Liver (tissue), 9 donors: Measurements from ENCODE around the gene KIAA1217. TPM values are rescaled to one million over a fixed set of nuclear protein-coding genes. Genes with fewer than 3 reads are reported as not detected.

Experiments
- DNase-seq: peaks from one replicate; pipeline ENCODE4 v3.0.0-alpha.2; 2017; ENCODE audit warnings: low spot score
- H3K27ac ChIP-seq, 2 donors: one replicate each; pipeline ENCODE4 v1.7.0; 2013; ENCODE audit warnings: inconsistent platforms in 2 of 2, low read length in 2 of 2, control low read depth in 1 of 2, low read depth in 1 of 2, mild to moderate bottlenecking in 1 of 2
- H3K27me3 ChIP-seq, 4 donors: one replicate each; pipeline versions ENCODE4 v1.6.1 to v1.7.0; 2013; ENCODE audit warnings: low read length in 3 of 4, inconsistent platforms in 1 of 4, mild to moderate bottlenecking in 1 of 4, moderate library complexity in 1 of 4; ENCODE audit not compliant: control insufficient read depth in 4 of 4, insufficient read depth in 4 of 4
- H3K36me3 ChIP-seq, 4 donors: one replicate each; pipeline versions ENCODE4 v1.6.1 to v1.7.0; 2013; ENCODE audit warnings: low read length in 3 of 4, mild to moderate bottlenecking in 3 of 4, low read depth in 1 of 4, moderate library complexity in 1 of 4; ENCODE audit not compliant: control insufficient read depth in 4 of 4, insufficient read depth in 3 of 4
- H3K4me1 ChIP-seq, 4 donors: one replicate each; pipeline versions ENCODE4 v1.6.1 to v1.7.0; 2013; ENCODE audit warnings: low read length in 3 of 4, mild to moderate bottlenecking in 3 of 4, moderate library complexity in 1 of 4; ENCODE audit not compliant: control insufficient read depth in 4 of 4, insufficient read depth in 4 of 4
- H3K4me3 ChIP-seq, 3 donors: one replicate each; pipeline versions ENCODE4 v1.6.1 to v1.7.0; 2013; ENCODE audit warnings: low read length in 3 of 3, control low read depth in 1 of 3, low read depth in 1 of 3, mild to moderate bottlenecking in 1 of 3
- H3K9ac ChIP-seq, 2 donors: one replicate each; pipeline ENCODE4 v1.7.0; 2013; ENCODE audit warnings: low read length in 2 of 2, mild to moderate bottlenecking in 2 of 2, moderate library complexity in 2 of 2, control low read depth in 1 of 2, low read depth in 1 of 2
- H3K9me3 ChIP-seq, 4 donors: one replicate each; pipeline versions ENCODE4 v1.6.1 to v1.7.0; 2013; ENCODE audit warnings: low read length in 3 of 4; ENCODE audit not compliant: control insufficient read depth in 4 of 4
- ATF3 ChIP-seq: IDR thresholded peaks from 2 replicates; pipeline ENCODE4 v1.6.1; 2016; ENCODE audit warnings: antibody characterized with exemption
- EGR1 ChIP-seq, 2 donors: IDR thresholded peaks; 2 replicates each; pipeline ENCODE4 v1.6.1; 2016 to 2018; ENCODE audit warnings: antibody characterized with exemption in 2 of 2, low read depth in 2 of 2
- FOXA1 ChIP-seq: IDR thresholded peaks from 2 replicates; pipeline ENCODE4 v1.6.1; 2016; ENCODE audit warnings: antibody characterized with exemption
- FOXA2 ChIP-seq: IDR thresholded peaks from 2 replicates; pipeline ENCODE4 v1.6.1; 2016; ENCODE audit warnings: antibody characterized with exemption
- GABPA ChIP-seq, 2 donors: IDR thresholded peaks in 1 of 2; conservative IDR thresholded peaks in 1 of 2; 2 replicates each; pipeline ENCODE4 v1.6.1; 2016; ENCODE audit warnings: antibody characterized with exemption in 2 of 2, mild to moderate bottlenecking in 1 of 2, moderate library complexity in 1 of 2
- HNF4A ChIP-seq, 2 donors: conservative IDR thresholded peaks; 2 replicates each; pipeline ENCODE4 v1.6.1; 2016; ENCODE audit warnings: antibody characterized with exemption in 2 of 2, mild to moderate bottlenecking in 2 of 2
- HNF4G ChIP-seq: IDR thresholded peaks from 2 replicates; pipeline ENCODE4 v1.6.1; 2016; ENCODE audit warnings: antibody characterized with exemption
- JUND ChIP-seq, 2 donors: IDR thresholded peaks; 2 replicates each; pipeline ENCODE4 v1.6.1; 2016; ENCODE audit warnings: antibody characterized with exemption in 2 of 2
- NR2F2 ChIP-seq: IDR thresholded peaks from 2 replicates; pipeline ENCODE4 v1.6.1; 2016; ENCODE audit warnings: antibody characterized with exemption
- RAD21 ChIP-seq, 2 donors: IDR thresholded peaks; 2 replicates each; pipeline ENCODE4 v1.6.1; 2016; ENCODE audit warnings: antibody characterized with exemption in 2 of 2, mild to moderate bottlenecking in 2 of 2
- RXRA ChIP-seq, 2 donors: IDR thresholded peaks; 2 replicates each; pipeline ENCODE4 v1.6.1; 2017 to 2018; ENCODE audit warnings: antibody characterized with exemption in 2 of 2, mild to moderate bottlenecking in 1 of 2
- SP1 ChIP-seq: IDR thresholded peaks from 2 replicates; pipeline ENCODE4 v1.6.1; 2018; ENCODE audit warnings: antibody characterized with exemption, mild to moderate bottlenecking
- TAF1 ChIP-seq: conservative IDR thresholded peaks from 2 replicates; pipeline ENCODE4 v1.6.1; 2016; ENCODE audit warnings: antibody characterized with exemption, mild to moderate bottlenecking
- YY1 ChIP-seq: IDR thresholded peaks from 2 replicates; pipeline ENCODE4 v1.6.1; 2016; ENCODE audit warnings: antibody characterized with exemption, mild to moderate bottlenecking
- ZBTB33 ChIP-seq: IDR thresholded peaks from 2 replicates; pipeline ENCODE4 v1.6.1; 2016; ENCODE audit warnings: antibody characterized with exemption
- WGBS: extraction: QIAGEN DNeasy Blood & Tissue Kit; methylation state at CpG from one replicate; pipeline ENCODE4 v1.1.7; 2013; 5-methylcytosine and 5-hydroxymethylcytosine counted together
- polyA plus RNA-seq, 2 donors: library from polyadenylated mRNA; stranded (reverse) in 1 of 2; unstranded in 1 of 2; fragments of 200-250 nt in 1 of 2; fragments of >200 nt in 1 of 2; fragmentation: Nextera tagmentation in 1 of 2; extraction: Ambion mirVana in 1 of 2; gene quantifications; one replicate each; pipeline versions ENCODE4 v1.2.1 to v1.2.3, GENCODE V29; 2013 to 2015
- total RNA-seq, 2 donors: library from RNA; depleted of rRNA; stranded (reverse); fragments of >200 nt; gene quantifications; one replicate each; pipeline ENCODE4 v1.2.3, GENCODE V29; 2014
- TF ChIP-seq, protein P1 (sequence below): IDR thresholded peaks from 2 replicates; pipeline ENCODE4 v1.6.1; 2016; ENCODE audit warnings: antibody characterized with exemption, mild to moderate bottlenecking
- TF ChIP-seq, protein P2 (sequence below): IDR thresholded peaks from 2 replicates; pipeline ENCODE4 v1.6.1; 2016; ENCODE audit warnings: antibody characterized with exemption
- TF ChIP-seq, protein P3 (sequence below): fragments of 150-350 bp; IDR thresholded peaks from 2 replicates; pipeline ENCODE4 v1.5.1; 2017; ENCODE audit warnings: improper control_type of control experiment, low read depth, low read length; ENCODE audit not compliant: missing input control
- donor health status: healthy.
- donor health status: healthy.
- donor health status: healthy.
- donor health status: healthy.
- donor health status: healthy.

KIAA1217 gene
- total and polyA plus RNA-seq, 4 donors, result 4.5 to 12.8 (median 6.8) TPM

- no peak for TF ChIP-seq EGR1 (IDR thresholded peaks at IDR 0.05; ENCODE audit: low read depth in 2 of 2)
- TF ChIP-seq, protein P1, sequence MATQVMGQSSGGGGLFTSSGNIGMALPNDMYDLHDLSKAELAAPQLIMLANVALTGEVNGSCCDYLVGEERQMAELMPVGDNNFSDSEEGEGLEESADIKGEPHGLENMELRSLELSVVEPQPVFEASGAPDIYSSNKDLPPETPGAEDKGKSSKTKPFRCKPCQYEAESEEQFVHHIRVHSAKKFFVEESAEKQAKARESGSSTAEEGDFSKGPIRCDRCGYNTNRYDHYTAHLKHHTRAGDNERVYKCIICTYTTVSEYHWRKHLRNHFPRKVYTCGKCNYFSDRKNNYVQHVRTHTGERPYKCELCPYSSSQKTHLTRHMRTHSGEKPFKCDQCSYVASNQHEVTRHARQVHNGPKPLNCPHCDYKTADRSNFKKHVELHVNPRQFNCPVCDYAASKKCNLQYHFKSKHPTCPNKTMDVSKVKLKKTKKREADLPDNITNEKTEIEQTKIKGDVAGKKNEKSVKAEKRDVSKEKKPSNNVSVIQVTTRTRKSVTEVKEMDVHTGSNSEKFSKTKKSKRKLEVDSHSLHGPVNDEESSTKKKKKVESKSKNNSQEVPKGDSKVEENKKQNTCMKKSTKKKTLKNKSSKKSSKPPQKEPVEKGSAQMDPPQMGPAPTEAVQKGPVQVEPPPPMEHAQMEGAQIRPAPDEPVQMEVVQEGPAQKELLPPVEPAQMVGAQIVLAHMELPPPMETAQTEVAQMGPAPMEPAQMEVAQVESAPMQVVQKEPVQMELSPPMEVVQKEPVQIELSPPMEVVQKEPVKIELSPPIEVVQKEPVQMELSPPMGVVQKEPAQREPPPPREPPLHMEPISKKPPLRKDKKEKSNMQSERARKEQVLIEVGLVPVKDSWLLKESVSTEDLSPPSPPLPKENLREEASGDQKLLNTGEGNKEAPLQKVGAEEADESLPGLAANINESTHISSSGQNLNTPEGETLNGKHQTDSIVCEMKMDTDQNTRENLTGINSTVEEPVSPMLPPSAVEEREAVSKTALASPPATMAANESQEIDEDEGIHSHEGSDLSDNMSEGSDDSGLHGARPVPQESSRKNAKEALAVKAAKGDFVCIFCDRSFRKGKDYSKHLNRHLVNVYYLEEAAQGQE, result no peak
- TF ChIP-seq, protein P2, sequence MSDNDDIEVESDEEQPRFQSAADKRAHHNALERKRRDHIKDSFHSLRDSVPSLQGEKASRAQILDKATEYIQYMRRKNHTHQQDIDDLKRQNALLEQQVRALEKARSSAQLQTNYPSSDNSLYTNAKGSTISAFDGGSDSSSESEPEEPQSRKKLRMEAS, result no peak
- no peak for TF ChIP-seq RXRA (IDR thresholded peaks at IDR 0.05)
- TF ChIP-seq FOXA2, result no peak
- TF ChIP-seq, protein P3, sequence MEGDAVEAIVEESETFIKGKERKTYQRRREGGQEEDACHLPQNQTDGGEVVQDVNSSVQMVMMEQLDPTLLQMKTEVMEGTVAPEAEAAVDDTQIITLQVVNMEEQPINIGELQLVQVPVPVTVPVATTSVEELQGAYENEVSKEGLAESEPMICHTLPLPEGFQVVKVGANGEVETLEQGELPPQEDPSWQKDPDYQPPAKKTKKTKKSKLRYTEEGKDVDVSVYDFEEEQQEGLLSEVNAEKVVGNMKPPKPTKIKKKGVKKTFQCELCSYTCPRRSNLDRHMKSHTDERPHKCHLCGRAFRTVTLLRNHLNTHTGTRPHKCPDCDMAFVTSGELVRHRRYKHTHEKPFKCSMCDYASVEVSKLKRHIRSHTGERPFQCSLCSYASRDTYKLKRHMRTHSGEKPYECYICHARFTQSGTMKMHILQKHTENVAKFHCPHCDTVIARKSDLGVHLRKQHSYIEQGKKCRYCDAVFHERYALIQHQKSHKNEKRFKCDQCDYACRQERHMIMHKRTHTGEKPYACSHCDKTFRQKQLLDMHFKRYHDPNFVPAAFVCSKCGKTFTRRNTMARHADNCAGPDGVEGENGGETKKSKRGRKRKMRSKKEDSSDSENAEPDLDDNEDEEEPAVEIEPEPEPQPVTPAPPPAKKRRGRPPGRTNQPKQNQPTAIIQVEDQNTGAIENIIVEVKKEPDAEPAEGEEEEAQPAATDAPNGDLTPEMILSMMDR, result no peak
- TF ChIP-seq ZBTB33, result no peak
- TF ChIP-seq HNF4G, result no peak
- TF ChIP-seq FOXA1, result no peak
- TF ChIP-seq HNF4A (conservative IDR thresholded peaks at IDR 0.05), result no peak
- TF ChIP-seq NR2F2, result no peak
- TF ChIP-seq JUND (IDR thresholded peaks at IDR 0.05), result no peak
- no peak for TF ChIP-seq YY1
- TF ChIP-seq RAD21 (IDR thresholded peaks at IDR 0.05), result no peak
- TF ChIP-seq ATF3, result no peak
- Histone ChIP-seq H3K36me3 (peaks cover 0 to 16% (median 15%) of the 10 kb centered on the region in 4 donors), H3K9me3 (no peaks in the 10 kb centered on the region), H3K4me1 (peaks cover 0 to 7% (median 4%) of the 10 kb centered on the region in 4 donors), H3K27me3 (no peaks in the 10 kb centered on the region), H3K4me3 (no peak overlapping the region), H3K27ac (no peak overlapping the region), H3K9ac (no peak overlapping the region)
- 89% methylated on average over 8 of the region's 8 CpGs for WGBS
- no peak for DNase-seq
Measured at GRCh38 chr10:24496906-24497305, 288.0 kb downstream of the KIAA1217 start.

- H3K4me3 ChIP-seq, result no peak overlapping the region
- H3K4me1 ChIP-seq, result no peaks in the 10 kb centered on the region
- H3K36me3 ChIP-seq, result peaks cover 0 to 42% (median 31%) of the 10 kb centered on the region in 4 donors
- TF ChIP-seq, protein P3, result no peak
- TF ChIP-seq YY1 (no peak), GABPA (IDR thresholded peaks at IDR 0.05 in 1 of 2, conservative IDR thresholded peaks at IDR 0.05 in 1 of 2) (no peak), NR2F2 (no peak), SP1 (no peak), ATF3 (no peak), FOXA2 (no peak), EGR1 (IDR thresholded peaks at IDR 0.05; ENCODE audit: low read depth in 2 of 2) (no peak), RXRA (IDR thresholded peaks at IDR 0.05) (no peak), ZBTB33 (no peak), JUND (IDR thresholded peaks at IDR 0.05) (no peak), HNF4G (no peak), TAF1 (no peak), HNF4A (conservative IDR thresholded peaks at IDR 0.05) (no peak), RAD21 (IDR thresholded peaks at IDR 0.05) (no peak)
- H3K9ac ChIP-seq, result no peak overlapping the region
- WGBS, result 96% methylated on average over 10 of the region's 10 CpGs
- H3K9me3 ChIP-seq, result no peaks in the 10 kb centered on the region
- no peak for DNase-seq
- H3K27ac ChIP-seq, result no peak overlapping the region
- H3K27me3 ChIP-seq, result no peaks in the 10 kb centered on the region
Measured at GRCh38 chr10:24501056-24501711, 292.2 kb downstream of the KIAA1217 start.
